ENCODE data around the gene KCNMA1.

GRCh38 chr10:77493239-77493806 is 144.3 kb downstream of the KCNMA1 start:
- TF ChIP-seq CTCF (IDR thresholded peaks at IDR 0.05): no peak
- no peak for TF ChIP-seq POLR2A (IDR thresholded peaks at IDR 0.05)
